Pulmonary artery endothelial cell (primary cell): Measurements from ENCODE around the gene MRPL50. TPM values are rescaled to one million over a fixed set of nuclear protein-coding genes. Genes with fewer than 3 reads are reported as not detected.

Source experiments
- DNase-seq: peaks from one replicate; pipeline ENCODE4 v3.0.0-alpha.2; 2011; ENCODE audit warnings: low read depth, low spot score
- total RNA-seq: library from RNA; depleted of rRNA; stranded (reverse); fragments of >200 nt; gene quantifications from 2 replicates; pipeline ENCODE4 v1.2.3, GENCODE V29; 2014

MRPL50 gene
- 14.6 and 18.7 TPM in 2 replicates for total RNA-seq

GRCh38 chr9:101398068-101398929, at the start of gene MRPL50, which contains the start of gene ZNF189:
Gene MRPL50, minus strand, starts transcription at chr9:101398618. Its CDS starts 26 bp downstream, at chr9:101398592.
Gene ZNF189, plus strand, starts transcription at chr9:101398851. Its CDS starts 306 bp downstream, at chr9:101399157.
- peak; percentile 97 for DNase-seq

DNA sequence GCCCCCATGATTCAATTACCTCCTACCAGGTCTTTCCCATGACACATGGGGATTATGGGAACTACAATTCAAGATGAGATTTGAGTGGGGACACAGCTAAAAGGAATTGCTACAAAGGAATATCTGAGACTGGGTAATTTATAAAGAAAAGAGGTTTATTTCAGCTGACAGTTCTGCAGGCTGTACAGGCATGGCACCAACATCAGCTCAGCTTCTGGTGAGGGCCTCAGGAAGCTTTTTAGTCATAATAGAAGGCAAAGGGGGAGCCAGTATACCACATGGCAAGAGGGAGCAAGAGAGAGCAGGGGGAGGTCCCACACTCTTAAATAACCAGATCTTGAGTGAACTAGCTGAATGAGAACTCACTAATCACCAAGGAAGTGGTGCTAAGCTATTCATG, 48.3 kb upstream of the MRPL50 start:
- no peak for DNase-seq

- no peak for DNase-seq
These were observed 47.1 kb upstream of the MRPL50 start for GRCh38 chr9:101445353-101446029.

DNA sequence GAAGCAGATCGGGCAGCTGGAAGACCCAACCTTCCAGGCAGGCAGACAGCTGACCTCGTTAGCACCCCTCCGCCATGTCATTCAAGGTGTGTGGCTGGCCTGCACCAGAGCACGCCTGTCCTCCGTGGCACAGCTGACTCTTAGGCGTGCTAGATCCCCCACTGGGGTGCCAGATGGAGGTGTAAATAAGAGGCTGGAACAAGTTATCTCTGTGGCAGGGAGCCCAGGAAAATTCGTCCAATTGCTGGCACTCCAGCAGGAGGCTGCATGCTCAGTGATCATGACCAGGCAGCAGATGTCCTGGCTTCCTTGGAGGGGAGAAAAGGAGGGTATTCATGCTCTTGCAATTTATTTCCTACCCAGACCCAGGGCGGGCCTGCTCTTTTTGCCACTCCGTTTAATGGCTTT, 45.0 kb upstream of the MRPL50 start:
- no peak for DNase-seq

DNA sequence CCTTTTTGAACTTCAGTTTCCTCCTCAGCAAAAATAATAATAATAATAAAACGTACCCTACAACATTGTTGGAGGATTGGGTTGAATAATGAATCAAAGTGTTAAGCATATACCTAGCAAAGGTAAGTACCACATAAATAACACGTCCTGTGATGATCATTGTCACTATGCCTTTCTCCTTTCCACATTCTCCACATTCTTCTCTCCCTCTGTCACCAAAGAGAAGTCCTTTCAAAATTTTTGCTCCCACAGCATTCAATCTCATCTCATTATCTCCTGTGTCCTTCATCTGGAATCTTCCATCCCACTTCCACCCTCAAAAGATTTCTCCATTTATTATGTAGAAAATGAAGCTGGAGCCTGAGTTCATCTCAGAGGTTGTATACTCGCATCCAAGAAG, 44.3 kb upstream of the MRPL50 start:
- DNase-seq = no peak

- no peak for DNase-seq
These were observed 43.9 kb upstream of the MRPL50 start for GRCh38 chr9:101442318-101442717.

- DNase-seq = no peak
These were observed 42.4 kb upstream of the MRPL50 start for GRCh38 chr9:101440714-101441230.

DNA sequence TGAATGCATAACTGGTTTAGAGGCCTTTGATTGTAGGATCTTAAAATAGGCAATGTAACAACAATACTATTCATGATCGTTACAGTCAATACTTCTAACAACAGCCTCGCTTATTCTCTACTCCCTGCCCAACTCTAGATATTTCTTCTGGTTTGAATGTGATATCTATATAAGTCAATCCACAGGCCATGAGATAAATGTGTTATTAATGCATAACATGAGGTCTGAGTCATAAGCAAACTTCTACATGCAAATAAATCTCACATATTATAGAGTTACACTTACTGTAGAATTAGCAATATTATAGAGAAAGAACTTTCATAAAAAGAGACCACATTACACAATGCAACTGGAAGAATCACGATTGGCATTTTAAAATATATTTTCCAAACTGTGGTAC, 40.1 kb upstream of the MRPL50 start:
- DNase-seq = no peak

- no peak for DNase-seq
These were observed 39.4 kb upstream of the MRPL50 start for GRCh38 chr9:101437806-101438232.

DNA sequence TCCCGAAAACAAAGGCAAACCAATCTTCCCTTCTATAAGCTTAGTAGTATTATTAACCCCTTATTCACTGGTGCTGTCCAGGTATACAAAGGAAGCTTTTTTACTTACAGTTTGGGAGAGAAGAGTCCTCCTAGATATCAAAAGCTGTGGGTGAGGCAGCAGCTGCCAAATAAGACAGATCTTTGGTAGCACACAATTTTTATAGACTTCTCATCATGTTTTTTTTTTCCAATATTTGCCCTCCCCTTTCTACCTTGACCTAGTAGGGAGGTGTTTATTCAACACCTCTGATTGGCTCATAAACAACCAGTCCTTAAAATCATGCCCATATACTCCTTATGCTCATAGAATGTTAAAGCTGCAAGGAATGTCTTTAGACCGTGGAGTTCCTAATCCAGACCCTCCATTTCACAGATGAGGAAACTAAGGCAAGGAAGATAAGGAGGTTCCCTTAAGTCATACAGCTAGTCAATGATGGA, 37.2 kb upstream of the MRPL50 start, which contains the start of gene ALDOB:
ALDOB (minus strand) TSS at position 174 of the 479 bp plus-strand sequence. CDS start 4,887 bp downstream, outside the sequence.
- no peak for DNase-seq

DNA sequence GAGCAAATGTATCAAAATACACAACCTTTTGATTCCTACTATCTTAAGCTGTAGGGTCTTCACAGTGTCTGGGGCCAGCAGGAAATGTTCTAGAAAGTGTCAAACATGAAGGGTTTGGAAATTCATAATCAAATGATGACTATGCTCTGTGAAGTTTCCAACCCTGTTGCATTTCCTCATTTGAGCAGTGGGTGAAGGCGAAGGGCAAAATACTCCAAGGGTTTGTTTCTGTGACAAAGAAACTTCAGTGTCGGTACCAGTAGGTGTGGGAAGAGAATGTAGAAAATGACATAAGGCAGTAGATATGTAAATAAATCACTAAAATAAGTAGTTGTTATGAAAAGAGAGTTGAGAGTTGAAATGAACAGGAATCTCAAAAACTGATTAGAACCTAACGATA, 36.6 kb upstream of the MRPL50 start:
- no peak for DNase-seq

DNA sequence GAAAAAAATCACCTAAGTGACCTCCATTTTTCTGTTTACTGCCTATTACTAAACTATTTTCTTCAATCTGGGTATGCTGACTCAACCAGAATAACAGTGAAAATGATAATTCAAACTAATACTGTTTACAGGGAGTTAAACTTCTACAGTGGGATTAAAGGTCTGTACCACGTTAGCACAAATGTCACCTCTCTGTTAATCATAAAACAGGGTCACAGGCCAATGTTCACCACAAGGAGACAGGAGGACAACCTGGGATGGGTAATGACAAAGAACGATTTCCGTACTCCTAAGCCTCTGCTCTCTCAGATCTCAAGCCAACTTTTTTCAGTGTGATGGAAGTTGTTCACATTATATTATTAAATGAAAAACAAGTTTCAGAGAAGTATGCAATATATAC, 34.8 kb upstream of the MRPL50 start:
- DNase-seq = no peak

- no peak for DNase-seq
These were observed 34.3 kb upstream of the MRPL50 start for GRCh38 chr9:101432740-101433139.

- DNase-seq = no peak
These were observed 33.8 kb upstream of the MRPL50 start for GRCh38 chr9:101432171-101432570.

DNA sequence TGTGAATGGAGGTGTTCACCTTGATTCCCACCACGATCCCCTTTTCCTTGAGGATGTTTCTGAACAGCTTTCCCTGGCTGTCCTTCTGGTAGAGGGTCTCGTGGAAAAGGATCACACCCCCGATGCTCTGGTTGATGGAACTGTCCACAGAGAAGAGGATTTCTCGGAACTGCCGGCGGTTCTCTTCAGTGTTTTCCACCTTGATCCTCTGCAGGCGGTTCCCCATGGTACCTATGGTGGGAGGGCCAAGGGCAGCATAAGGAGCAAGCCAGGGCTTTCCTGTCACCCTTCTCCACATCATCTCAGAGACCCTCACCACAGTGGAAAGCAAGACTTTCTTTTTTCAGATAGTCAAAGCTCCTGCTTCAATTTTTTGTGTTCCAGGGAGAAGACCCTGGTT, 31.3 kb upstream of the MRPL50 start:
- no peak for DNase-seq

DNA sequence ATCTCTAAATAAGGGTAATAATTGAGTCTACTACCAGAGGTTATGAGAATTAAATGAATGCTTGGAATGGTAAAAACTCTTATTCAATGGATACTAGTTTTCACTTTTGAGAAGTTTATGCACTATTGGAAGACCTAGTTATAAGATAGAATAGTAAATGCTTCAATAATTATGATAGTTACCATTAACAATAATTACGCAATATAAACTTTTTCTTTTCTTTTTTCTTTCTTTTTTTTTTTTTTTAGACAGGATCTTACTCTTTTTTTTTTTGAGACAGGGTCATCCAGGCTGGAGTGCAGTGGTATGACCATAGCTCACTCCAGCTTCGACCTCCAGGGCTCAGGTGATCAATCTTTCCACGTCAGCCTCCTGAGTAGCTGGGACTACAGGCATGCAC, 30.5 kb upstream of the MRPL50 start:
- DNase-seq = no peak

DNA sequence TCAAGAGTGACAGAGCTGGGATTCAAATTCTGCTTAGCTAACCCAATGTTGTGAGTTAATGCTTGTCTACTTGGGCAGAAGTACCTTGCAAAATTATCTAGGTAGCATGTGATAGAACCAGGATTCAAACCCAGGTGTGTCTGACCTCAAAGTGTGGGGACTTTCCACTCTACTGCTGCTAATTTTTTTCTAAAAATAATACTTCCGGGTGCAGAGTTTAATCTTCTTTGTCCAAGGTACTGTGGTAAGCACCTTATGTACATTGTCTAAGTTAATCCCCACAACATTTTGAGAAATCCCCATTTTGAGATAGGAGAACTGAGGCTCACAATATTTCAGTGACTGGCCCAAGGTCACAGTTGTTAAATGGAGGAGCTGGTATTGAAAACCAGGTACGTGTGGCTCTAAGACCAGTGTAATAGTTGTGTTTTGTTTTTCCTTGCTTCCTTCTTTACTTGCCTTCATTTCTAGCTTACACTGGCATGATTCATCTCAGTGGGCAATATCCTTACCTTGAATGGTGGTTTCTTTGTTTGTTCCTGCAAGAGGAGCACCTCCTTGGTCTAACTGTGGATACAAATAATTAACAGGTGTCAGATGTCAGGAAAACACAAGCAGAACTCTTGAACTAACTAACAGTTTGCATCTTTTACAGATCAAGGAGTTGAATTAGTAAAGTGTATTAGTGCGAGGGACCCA, 29.7 kb upstream of the MRPL50 start:
- DNase-seq = no peak

DNA sequence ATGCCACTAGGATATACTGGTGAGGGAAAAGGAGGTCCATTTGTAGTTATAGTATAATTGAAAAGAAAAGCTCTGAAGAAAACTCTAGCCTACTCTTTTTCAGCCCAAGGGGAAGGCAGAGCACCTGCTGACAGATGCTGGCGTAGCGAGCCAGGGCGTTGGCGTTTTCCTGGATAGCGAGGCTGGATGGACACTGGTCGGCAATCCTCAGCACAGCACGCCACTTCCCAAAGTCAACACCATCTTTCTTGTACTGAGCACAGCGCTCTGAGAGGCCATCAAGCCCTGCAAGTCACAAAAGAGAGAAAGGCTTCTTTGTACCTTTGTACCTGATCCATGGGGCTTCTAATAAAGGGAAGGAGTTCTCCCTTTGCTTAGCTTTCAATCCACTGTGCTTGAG, 28.9 kb upstream of the MRPL50 start:
- DNase-seq = no peak

GRCh38 chr9:101421653-101422065, 23.2 kb upstream of the MRPL50 start:
- DNase-seq = no peak

GRCh38 chr9:101419863-101420262, 21.4 kb upstream of the MRPL50 start:
- DNase-seq = no peak
